T1000 (cell line): ENCODE measurements around the gene RSPRY1.

ENCODE experiments used
- DNase-seq: peaks from one replicate; lab custom pipeline; 2025; ENCODE audit warnings: mixed read lengths; lab: John Stamatoyannopoulos, UW

RSPRY1 gene

GRCh38 chr16:57224651-57225335 lies 38.7 kb downstream of the RSPRY1 start:
- no peak for DNase-seq

- no peak for DNase-seq
Measured at GRCh38 chr16:57225978-57226377, 39.8 kb downstream of the RSPRY1 start.

- no peak for DNase-seq
Measured at GRCh38 chr16:57226701-57227621, 40.8 kb downstream of the RSPRY1 start.

- no peak for DNase-seq
Measured at GRCh38 chr16:57229079-57229478, 43.0 kb downstream of the RSPRY1 start.

- DNase-seq, result no peak
Measured at GRCh38 chr16:57231821-57232350, 45.8 kb downstream of the RSPRY1 start.

GRCh38 chr16:57233944-57234706 lies 48.0 kb downstream of the RSPRY1 start:
- no peak for DNase-seq

GRCh38 chr16:57234707-57235092 lies 48.6 kb downstream of the RSPRY1 start:
- no peak for DNase-seq

GRCh38 chr16:57235128-57236021 lies 49.2 kb downstream of the RSPRY1 start:
- peak; percentile 52 for DNase-seq

GRCh38 chr16:57236022-57236350 lies 49.9 kb downstream of the RSPRY1 start:
- no peak for DNase-seq

GRCh38 chr16:57238682-57239081 lies 52.6 kb downstream of the RSPRY1 start:
- DNase-seq, result no peak

- DNase-seq, result no peak
Measured at GRCh38 chr16:57239107-57239506, 53.0 kb downstream of the RSPRY1 start.

- no peak for DNase-seq
Measured at GRCh38 chr16:57240851-57241250, 54.7 kb downstream of the RSPRY1 start.

- DNase-seq, result no peak
Measured at GRCh38 chr16:57242650-57243049, 56.5 kb downstream of the RSPRY1 start.

GRCh38 chr16:57244463-57244766 lies 58.3 kb downstream of the RSPRY1 start:
- no peak for DNase-seq

GRCh38 chr16:57244767-57245471 lies 58.8 kb downstream of the RSPRY1 start, which contains the start of gene ARL2BP:
Gene ARL2BP (plus strand): TSS chr16:57245259. CDS start chr16:57245368, 109 bp downstream.
- DNase-seq, result peak; percentile 92

GRCh38 chr16:57245472-57246113 lies 59.5 kb downstream of the RSPRY1 start:
- DNase-seq, result no peak

- DNase-seq, result no peak
Measured at GRCh38 chr16:57251352-57251751, 65.2 kb downstream of the RSPRY1 start.

GRCh38 chr16:57252148-57252721 lies 66.1 kb downstream of the RSPRY1 start:
- no peak for DNase-seq

GRCh38 chr16:57253466-57253865 lies 67.3 kb downstream of the RSPRY1 start:
- DNase-seq, result no peak
